Measurements from ENCODE around the gene HFE.
A peak's percentile ranks its signal among the peaks of the same experiment; 100 is the strongest.

Gene HFE

DNA sequence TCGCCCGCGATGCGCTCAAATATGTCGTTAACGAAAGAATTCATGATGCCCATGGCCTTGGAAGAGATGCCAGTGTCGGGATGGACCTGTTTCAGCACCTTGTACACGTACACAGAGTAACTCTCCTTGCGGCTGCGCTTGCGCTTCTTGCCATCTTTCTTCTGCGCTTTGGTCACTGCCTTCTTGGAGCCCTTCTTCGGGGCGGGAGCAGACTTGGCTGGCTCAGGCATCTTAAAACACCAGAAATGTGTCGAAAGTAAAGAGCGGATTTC, 36.4 kb downstream of the HFE start:
- H3K4me3 ChIP-seq (ENCODE audit: low read depth, low read length), result peak overlapping the region; percentile 51
- TF ChIP-seq, protein P1, sequence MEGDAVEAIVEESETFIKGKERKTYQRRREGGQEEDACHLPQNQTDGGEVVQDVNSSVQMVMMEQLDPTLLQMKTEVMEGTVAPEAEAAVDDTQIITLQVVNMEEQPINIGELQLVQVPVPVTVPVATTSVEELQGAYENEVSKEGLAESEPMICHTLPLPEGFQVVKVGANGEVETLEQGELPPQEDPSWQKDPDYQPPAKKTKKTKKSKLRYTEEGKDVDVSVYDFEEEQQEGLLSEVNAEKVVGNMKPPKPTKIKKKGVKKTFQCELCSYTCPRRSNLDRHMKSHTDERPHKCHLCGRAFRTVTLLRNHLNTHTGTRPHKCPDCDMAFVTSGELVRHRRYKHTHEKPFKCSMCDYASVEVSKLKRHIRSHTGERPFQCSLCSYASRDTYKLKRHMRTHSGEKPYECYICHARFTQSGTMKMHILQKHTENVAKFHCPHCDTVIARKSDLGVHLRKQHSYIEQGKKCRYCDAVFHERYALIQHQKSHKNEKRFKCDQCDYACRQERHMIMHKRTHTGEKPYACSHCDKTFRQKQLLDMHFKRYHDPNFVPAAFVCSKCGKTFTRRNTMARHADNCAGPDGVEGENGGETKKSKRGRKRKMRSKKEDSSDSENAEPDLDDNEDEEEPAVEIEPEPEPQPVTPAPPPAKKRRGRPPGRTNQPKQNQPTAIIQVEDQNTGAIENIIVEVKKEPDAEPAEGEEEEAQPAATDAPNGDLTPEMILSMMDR (IDR thresholded peaks at IDR 0.05; ENCODE audit: borderline replicate concordance, insufficient read depth, low read depth, low read length), result no peak

DNA sequence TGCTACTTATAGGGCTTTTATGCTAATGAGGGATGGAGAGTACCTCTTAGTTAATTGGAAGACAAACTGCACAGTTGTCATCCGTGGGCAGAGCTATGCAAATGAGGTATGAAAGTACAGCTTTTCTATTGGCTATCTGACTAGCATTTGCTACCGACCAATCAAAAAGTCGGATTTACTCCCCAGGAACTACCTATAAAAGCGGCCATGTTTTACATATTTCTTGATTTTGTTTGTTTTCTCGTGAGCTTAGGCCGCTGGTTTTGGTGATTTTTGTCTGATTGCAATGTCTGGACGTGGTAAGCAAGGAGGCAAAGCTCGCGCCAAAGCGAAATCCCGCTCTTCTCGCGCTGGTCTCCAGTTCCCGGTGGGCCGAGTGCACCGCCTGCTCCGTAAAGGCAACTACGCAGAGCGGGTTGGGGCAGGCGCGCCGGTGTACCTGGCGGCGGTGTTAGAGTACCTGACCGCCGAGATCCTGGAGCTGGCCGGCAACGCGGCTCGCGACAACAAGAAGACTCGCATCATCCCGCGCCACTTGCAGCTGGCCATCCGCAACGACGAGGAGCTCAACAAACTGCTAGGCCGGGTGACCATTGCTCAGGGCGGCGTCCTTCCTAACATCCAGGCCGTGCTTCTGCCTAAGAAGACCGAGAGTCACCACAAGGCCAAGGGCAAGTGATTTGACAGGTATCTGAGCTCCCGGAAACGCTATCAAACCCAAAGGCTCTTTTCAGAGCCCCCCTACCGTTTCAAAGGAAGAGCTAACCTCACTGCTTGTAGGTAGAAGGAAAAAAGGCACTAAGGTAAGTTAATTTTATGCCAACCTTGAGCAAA, 36.9 kb downstream of the HFE start:
- H3K4me3 ChIP-seq (ENCODE audit: low read depth, low read length), result peak overlapping the region; percentile 64
- TF ChIP-seq, protein P1 (IDR thresholded peaks at IDR 0.05; ENCODE audit: borderline replicate concordance, insufficient read depth, low read depth, low read length), result no peak

DNA sequence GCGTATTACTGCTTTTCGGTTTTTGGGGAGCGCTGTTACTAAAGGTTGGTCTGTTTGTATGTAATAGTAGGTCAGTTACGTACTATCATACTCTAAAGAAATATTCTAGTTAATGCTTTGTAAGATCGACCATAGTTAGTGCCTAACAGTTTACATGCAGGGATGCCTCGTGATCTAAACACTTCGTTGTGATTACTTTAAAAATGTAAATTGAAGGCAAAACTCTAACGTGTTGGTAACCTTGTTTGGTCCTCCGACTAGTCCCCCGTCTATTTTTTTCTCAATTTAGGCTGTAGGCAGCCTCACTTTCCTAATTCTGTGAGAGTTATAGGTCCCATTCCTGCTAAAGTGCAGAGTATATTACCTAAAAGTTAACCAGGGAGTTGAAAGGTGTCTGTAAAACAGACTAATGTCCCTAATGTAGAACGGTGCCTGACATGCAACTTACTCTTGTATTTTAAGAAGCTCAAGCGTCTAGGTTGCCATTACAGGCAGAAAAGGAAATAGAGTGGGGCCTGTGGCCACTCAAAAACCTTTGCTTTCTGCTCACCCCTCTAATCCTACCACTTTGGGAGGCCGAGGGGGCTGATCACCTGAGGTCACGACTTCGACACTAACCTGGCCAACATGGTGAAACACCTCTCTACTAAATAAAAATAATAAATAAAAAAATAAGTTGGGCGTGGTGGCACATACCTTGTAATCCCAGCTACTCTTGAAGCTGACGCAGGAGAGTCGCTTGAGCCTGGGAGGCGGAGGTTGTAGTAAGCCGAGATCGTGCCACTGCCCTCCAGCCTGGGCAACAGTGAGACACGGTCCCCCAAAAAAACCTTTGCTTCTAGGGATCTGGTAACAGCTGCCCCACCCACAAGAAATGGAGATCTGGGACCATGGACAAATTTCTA, 37.8 kb downstream of the HFE start:
- peak overlapping the region; percentile 64 for H3K4me3 ChIP-seq (ENCODE audit: low read depth, low read length)
- TF ChIP-seq, protein P1 (IDR thresholded peaks at IDR 0.05; ENCODE audit: borderline replicate concordance, insufficient read depth, low read depth, low read length), result no peak

DNA sequence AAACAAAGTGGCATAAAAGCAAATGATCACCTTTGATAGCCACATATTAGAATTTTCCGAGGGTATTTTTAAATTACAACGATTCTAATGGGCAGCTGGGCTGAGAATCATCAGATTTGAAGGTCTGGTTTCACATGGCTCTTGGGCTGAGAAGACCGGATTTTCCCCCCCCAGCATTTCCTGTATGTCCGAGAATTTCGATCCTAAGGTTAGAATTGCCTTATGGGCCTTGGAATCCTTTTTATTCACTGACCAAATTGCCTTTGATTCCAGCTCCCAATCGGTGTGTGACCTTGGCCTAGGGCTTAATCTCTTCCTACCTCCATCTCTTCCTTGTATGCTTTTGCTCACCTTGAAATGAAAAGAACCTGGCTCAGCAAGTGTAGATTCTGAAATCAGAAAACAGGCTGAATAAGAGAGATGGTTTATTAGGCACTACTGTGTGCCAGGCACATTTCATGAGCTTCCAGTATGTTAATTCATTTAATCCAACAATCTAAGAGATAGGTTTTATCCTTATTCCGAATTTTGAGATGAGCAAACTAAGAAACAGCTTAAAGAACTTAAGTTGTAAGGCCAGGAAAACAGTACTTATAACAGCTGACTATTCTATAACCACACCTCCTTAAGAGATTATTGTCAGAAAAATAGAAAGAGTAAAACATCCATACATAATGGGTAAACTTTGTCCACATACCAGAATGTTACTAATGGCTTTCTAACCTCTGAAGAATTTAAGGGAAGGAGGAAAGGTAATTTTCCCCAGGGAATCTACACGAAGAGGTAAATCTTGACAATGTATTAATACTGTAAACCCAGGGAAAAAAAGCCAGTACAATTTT, 39.4 kb downstream of the HFE start:
- TF ChIP-seq, protein P1 (IDR thresholded peaks at IDR 0.05; ENCODE audit: borderline replicate concordance, insufficient read depth, low read depth, low read length), result no peak
- H3K4me3 ChIP-seq (ENCODE audit: low read depth, low read length), result peak overlapping the region; percentile 64

DNA sequence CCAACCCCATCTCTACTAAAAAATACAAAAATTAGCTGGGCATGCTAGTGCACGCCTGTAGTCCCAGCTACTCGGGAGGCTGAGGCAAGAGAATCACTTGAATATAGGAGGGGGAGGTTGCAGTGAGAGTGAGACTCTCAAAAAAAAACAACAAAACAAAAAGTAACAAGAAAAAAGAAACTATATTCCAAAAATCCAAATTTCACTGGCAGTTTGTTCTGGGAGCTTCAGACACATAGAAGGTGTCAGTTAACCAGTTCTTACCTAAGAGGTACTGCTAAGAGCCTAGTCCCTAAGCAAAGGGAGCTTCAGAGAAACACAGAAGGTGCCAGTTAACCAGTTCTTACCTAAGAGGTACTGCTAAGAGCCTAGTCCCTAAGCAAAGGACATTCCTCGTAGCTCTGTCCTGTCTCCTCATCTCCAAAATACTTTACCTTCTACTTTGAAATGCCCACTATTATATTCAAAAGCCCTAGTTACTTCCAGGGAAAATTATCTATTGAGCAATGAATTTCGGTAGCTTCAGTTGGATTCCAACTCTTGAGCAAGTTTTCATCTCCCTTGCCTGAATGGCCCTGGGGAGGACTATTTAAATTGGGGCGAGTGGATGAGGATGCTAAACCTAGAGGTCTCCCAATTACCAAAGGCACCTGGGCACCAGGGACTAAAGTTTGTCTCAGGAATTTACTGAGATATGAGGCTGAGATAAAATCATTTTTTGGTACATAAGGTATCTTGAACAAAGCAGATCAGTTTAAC, 41.0 kb downstream of the HFE start:
- no peak overlapping the region for H3K4me3 ChIP-seq (ENCODE audit: low read depth, low read length)
- TF ChIP-seq, protein P1 (IDR thresholded peaks at IDR 0.05; ENCODE audit: borderline replicate concordance, insufficient read depth, low read depth, low read length), result no peak

DNA sequence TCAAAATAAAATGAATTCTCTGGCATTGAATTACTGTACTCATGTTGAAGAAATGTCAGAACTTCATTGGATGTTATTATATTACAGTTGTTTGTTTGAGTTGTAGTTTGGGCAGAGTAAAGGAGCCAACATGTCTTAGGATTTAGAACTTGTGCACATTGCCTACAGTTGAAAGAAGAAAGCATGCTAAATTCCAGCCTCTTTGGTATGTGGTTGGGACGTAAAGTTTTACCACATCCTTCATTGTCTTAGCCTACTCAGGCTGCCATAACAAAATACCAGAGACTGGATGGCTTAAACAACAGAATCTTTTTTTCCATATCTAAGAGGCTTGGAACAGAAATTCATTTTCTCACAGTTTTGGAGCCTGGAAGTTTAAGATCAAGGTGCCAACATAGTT, 42.4 kb downstream of the HFE start:
- TF ChIP-seq, protein P1 (IDR thresholded peaks at IDR 0.05; ENCODE audit: borderline replicate concordance, insufficient read depth, low read depth, low read length), result no peak

More for the DNA sequence above, 42.4 kb downstream of the HFE start:
- H3K4me3 ChIP-seq (ENCODE audit: low read depth, low read length), result no peak overlapping the region

Measured in GM12875 (cell line).